DND-41 (cell line): ENCODE results near the gene PSMA6.

Source experiments
- ATAC-seq: fragments of 200-7000 bp; cut with Tn5 transposase; 3 replicates; pipeline ENCODE4 v1.9.1; 2021; ENCODE audit warnings: low read depth; ENCODE audit not compliant: insufficient read depth
- DNase-seq: peaks from one replicate; pipeline ENCODE4 v3.0.0-alpha.2; 2020
- H2AFZ ChIP-seq: 2 replicates; pipeline ENCODE4 v1.6.0; 2012; ENCODE audit warnings: low read depth, low read length
- H3K27ac ChIP-seq: 2 replicates; pipeline ENCODE4 v1.5.1; 2012; ENCODE audit warnings: low read length, inconsistent platforms
- H3K27me3 ChIP-seq: fragments of 200-600 bp; sonication (generic); 2 replicates; pipeline ENCODE4 v1.6.0; 2012; ENCODE audit warnings: low read length, mild to moderate bottlenecking, inconsistent platforms; ENCODE audit not compliant: insufficient read depth, poor library complexity
- H3K36me3 ChIP-seq: 2 replicates; pipeline ENCODE4 v1.5.1; 2012; ENCODE audit warnings: low read length, inconsistent platforms; ENCODE audit not compliant: insufficient read depth
- H3K4me1 ChIP-seq: 2 replicates; pipeline ENCODE4 v1.5.1; 2012; ENCODE audit warnings: mild to moderate bottlenecking, low read length; ENCODE audit not compliant: insufficient read depth
- H3K4me2 ChIP-seq: 2 replicates; pipeline ENCODE4 v1.6.0; 2012; ENCODE audit warnings: mild to moderate bottlenecking, moderate library complexity, low read length, inconsistent platforms; ENCODE audit not compliant: insufficient read depth
- H3K4me3 ChIP-seq, 2 experiments: fragments of 200-600 bp in 1 of 2; shearing (Covaris generic) in 1 of 2; 2 replicates each; pipeline ENCODE4 v1.5.1; 2012 to 2016; ENCODE audit warnings: inconsistent platforms in 2 of 2, low read length in 2 of 2, mild to moderate bottlenecking in 2 of 2, low read depth in 1 of 2, moderate library complexity in 1 of 2
- H3K79me2 ChIP-seq: 2 replicates; pipeline ENCODE4 v1.6.0; 2012; ENCODE audit warnings: low read length, inconsistent platforms; ENCODE audit not compliant: insufficient read depth
- H3K9ac ChIP-seq: 2 replicates; pipeline ENCODE4 v1.6.0; 2012; ENCODE audit warnings: low read depth, mild to moderate bottlenecking, inconsistent platforms, low read length, moderate library complexity
- H3K9me3 ChIP-seq: 2 replicates; pipeline ENCODE4 v1.5.1; 2012; ENCODE audit warnings: low read length, moderate library complexity, mild to moderate bottlenecking, inconsistent platforms; ENCODE audit not compliant: insufficient read depth, severe bottlenecking
- H4K20me1 ChIP-seq: 2 replicates; pipeline ENCODE4 v1.6.0; 2012; ENCODE audit warnings: low read length; ENCODE audit not compliant: insufficient read depth
- EZH2 ChIP-seq: IDR thresholded peaks from 3 replicates; pipeline ENCODE4 v1.6.1; 2012; ENCODE audit warnings: borderline replicate concordance, low read depth, mild to moderate bottlenecking, moderate library complexity, low read length, inconsistent platforms; ENCODE audit not compliant: severe bottlenecking
- TF ChIP-seq, protein P1 (sequence below): IDR thresholded peaks from 2 replicates; pipeline ENCODE4 v1.5.1; 2012; ENCODE audit warnings: borderline replicate concordance, low read length, moderate library complexity, mild to moderate bottlenecking; ENCODE audit not compliant: poor library complexity, severe bottlenecking; ENCODE audit errors: extremely low read depth

The PSMA6 gene

DNA sequence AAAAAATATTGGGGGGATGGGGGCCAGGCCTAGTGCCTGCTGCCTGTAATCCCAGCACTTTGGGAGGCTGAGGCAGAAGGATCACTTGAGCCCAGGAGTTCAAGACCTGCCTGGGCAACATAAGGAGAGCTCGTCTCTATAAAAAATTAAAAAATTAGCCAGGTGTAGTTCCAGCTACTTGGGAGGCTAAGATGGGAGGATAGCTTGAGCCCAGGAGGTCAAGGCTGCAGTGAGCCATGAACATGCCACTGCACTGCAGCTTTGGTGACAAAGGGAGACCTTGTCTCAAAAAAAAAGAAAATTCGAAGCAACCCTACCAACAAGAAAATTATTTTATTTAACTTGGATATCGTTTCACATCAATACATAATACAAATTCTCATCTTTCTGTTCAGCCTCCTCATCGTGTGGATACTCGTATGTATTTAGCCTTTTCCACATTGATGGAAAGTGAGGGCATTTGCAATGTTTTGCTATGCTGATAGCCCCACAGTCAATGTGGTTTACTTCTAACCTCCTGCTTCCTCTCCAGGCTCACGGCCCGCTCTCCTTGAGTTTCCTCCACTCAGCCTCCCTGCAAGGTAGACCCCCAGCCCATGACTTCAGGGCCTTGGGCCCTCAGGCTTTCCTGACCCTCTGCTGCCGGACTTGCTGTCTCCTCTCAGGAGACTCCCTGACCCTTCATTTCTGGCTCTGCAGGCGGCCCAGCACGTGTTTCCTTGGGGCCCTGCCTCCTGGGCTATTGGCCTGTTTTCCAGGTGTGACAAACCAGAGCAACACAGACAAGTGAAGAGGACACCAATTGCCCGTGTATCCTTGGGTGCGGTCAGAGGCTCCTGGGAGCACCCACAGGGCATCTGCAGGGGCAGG lies 57.5 kb downstream of the PSMA6 start:
- TF ChIP-seq EZH2, result no peak
- TF ChIP-seq, protein P1, sequence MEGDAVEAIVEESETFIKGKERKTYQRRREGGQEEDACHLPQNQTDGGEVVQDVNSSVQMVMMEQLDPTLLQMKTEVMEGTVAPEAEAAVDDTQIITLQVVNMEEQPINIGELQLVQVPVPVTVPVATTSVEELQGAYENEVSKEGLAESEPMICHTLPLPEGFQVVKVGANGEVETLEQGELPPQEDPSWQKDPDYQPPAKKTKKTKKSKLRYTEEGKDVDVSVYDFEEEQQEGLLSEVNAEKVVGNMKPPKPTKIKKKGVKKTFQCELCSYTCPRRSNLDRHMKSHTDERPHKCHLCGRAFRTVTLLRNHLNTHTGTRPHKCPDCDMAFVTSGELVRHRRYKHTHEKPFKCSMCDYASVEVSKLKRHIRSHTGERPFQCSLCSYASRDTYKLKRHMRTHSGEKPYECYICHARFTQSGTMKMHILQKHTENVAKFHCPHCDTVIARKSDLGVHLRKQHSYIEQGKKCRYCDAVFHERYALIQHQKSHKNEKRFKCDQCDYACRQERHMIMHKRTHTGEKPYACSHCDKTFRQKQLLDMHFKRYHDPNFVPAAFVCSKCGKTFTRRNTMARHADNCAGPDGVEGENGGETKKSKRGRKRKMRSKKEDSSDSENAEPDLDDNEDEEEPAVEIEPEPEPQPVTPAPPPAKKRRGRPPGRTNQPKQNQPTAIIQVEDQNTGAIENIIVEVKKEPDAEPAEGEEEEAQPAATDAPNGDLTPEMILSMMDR, result no peak
- Histone ChIP-seq H3K27ac (no peak overlapping the region), H3K27me3 (no peaks in the 10 kb centered on the region), H3K9ac (no peak overlapping the region), H3K4me3 (no peak overlapping the region), H3K9me3 (no peaks in the 10 kb centered on the region), H3K36me3 (no peaks in the 10 kb centered on the region), H3K4me2 (no peak overlapping the region), H3K79me2 (no peaks in the 10 kb centered on the region), H2AFZ (no peak overlapping the region), H3K4me1 (no peaks in the 10 kb centered on the region), H4K20me1 (no peaks in the 10 kb centered on the region)
- DNase-seq (no peak), ATAC-seq (no peak)

DNA sequence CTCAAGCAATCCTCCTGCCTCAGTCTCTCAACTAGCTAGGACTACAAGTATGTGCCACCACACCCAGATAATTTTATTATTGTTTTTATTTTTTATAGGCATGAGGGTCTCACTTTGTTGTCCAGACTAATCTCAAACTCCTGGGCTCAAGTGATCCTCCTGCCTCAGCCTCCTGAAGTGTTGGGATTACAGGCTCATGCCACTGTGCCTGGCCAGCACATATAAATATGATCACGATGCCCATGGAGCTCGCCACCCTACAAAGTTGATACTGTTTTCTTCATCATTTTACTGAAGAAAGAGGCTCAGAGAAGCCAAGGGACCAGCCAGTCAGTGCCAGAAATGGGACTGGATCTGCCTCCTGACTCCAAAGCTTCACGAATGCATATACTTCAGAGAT lies 59.3 kb downstream of the PSMA6 start:
- Histone ChIP-seq H3K27ac (no peak overlapping the region), H3K4me2 (no peak overlapping the region), H3K9ac (no peak overlapping the region), H3K36me3 (no peaks in the 10 kb centered on the region), H3K4me3 (no peak overlapping the region), H3K9me3 (no peaks in the 10 kb centered on the region), H4K20me1 (no peaks in the 10 kb centered on the region), H3K27me3 (no peaks in the 10 kb centered on the region), H2AFZ (no peak overlapping the region), H3K79me2 (no peaks in the 10 kb centered on the region), H3K4me1 (no peaks in the 10 kb centered on the region)
- no peak for TF ChIP-seq EZH2
- TF ChIP-seq, protein P1, result no peak
- ATAC-seq (no peak), DNase-seq (no peak)

DNA sequence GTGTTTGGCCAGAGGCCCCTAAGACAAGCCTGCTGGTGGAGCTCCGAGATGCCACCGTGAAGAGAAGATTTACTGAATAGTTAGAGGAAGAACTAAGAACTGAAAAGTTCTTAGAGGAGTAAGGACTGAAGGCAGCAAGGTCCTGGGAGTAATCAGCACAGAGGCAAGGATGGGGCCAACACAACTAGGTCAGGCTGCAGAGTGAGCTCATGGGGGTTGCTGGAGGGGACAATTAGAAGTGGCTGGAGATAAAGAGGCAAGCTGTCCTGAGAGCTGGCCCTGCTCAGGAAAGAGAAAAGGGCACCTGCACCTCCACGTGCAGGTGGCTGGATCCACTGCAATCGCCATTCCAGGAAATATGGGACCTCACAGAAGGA lies 59.7 kb downstream of the PSMA6 start:
- DNase-seq (no peak), ATAC-seq (no peak)
- Histone ChIP-seq H3K9me3 (no peaks in the 10 kb centered on the region), H3K4me2 (no peak overlapping the region), H3K27ac (no peak overlapping the region), H3K27me3 (no peaks in the 10 kb centered on the region), H4K20me1 (no peaks in the 10 kb centered on the region), H3K9ac (no peak overlapping the region), H3K79me2 (no peaks in the 10 kb centered on the region), H3K4me3 (no peak overlapping the region), H3K36me3 (no peaks in the 10 kb centered on the region), H3K4me1 (no peaks in the 10 kb centered on the region), H2AFZ (no peak overlapping the region)
- TF ChIP-seq, protein P1, result no peak
- TF ChIP-seq EZH2, result no peak
